GM19324 (cell line): ENCODE results near the gene NEGR1.

ENCODE experiments used
- ATAC-seq: cut with Tn5 transposase; IDR thresholded peaks from one replicate; pipeline ENCODE4 v1.9.1; 2021; ENCODE audit warnings: mild to moderate bottlenecking, moderate library complexity; ENCODE audit not compliant: unreplicated experiment, low FRiP score

Gene NEGR1

DNA sequence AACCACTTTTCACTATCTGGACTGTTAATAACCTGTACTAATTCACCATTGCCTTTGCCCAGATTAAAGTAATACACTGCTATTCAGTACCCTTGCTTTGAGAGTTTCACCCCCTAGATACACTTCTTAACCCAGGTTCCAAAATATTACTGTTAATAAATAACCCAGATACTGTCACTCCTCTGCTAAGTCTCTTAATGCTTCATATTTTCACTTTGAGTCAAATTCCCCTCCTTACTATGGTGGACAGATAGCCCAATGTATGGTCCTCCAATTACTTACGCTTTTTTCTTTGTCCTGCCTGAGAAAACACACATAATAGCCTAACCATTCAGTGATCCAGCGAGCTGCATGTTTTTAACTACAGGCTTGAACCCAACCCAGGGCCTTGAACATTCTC is 152.5 kb downstream of the NEGR1 start:
- ATAC-seq, result no peak

DNA sequence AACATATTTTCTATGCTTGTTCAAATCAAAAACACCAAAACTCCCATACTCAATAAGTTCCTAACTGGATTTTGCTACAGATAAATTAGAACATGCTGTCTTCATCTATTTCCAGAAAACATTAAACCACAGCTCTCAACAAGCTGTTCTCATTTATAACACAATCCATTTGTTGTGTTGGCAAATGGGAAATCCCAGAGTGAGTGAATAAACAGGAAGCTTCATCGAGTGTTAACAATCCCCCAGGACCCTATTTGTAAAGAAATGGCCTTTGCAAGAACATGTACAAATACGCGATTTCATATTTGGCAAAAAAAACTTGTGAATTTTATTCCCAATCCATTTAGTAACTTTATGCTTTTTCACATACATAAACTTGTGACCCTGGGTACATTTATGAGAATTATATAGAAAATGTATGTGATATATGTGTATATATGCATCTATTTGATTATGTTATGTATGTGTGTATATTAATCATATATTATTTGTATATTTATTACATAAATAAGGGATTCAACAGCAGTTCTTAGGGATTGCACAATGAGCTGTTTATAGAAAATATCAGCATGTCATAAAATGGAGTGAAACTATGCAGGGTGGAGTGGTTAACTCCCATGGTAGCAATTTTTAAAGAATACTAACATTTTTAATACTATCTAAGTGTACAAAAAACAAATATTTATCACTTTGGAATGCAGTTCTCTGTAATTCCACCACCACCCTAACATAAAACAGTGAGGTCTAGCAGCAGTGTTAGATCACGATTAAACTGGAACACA is 160.0 kb downstream of the NEGR1 start:
- no peak for ATAC-seq

DNA sequence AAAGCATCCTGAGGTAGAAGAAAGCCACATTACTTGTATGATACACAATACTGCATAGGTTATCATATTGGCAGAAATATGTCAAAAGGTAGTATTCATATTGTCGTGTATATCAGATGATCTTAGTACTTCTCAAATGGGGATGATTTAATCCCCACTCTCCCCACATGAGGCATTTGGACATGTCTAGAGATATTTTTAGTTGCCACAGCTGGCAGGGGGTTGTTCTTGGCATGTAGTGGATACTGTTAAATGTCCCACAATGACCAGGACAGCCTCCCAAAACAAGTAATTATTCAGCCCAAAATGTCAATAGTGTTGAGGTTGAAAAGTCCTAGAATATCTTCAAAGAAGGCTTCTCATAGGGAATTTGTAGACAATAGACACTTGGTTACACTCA is 162.8 kb downstream of the NEGR1 start:
- no peak for ATAC-seq

GRCh38 chr1:72117621-72118020 is 164.7 kb downstream of the NEGR1 start:
- no peak for ATAC-seq

- no peak for ATAC-seq
These were observed 167.0 kb downstream of the NEGR1 start for GRCh38 chr1:72115290-72115689.

DNA sequence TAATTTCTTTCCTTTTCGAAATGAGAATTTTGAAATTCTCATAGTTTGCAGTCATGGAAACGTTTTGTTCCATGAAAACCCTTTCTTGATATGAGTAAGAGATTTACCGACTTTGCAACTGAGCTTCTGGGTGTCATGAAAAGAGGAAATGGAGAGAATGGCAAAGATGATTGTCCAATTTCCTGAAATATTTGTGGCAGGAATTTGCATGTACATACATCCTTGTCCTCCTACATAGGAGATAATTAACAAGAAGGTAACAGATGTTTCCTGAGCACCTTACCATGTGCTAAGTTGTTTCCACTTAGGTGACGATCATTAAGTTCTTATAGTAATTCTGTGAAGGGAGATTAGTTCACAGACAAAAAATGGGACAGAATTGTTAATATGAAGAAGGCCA is 170.7 kb downstream of the NEGR1 start:
- ATAC-seq, result no peak

DNA sequence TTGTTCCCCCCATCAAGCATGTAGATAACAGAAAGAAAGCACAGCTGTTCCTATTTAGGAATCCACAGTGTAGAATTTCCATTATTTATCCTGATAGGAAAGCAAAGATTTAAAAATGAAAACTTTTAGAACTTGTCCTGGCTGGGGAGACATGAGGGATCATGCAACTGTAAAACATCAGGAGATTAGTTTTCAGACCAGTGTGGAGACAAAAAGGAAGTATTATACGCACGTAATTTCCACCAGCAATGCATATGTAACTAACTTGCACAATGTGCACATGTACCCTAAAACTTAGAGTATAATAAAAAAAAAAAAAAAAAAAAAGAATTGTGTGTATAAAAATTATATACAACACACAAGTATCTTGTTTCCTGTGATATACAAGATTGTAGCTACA is 172.4 kb downstream of the NEGR1 start:
- no peak for ATAC-seq

DNA sequence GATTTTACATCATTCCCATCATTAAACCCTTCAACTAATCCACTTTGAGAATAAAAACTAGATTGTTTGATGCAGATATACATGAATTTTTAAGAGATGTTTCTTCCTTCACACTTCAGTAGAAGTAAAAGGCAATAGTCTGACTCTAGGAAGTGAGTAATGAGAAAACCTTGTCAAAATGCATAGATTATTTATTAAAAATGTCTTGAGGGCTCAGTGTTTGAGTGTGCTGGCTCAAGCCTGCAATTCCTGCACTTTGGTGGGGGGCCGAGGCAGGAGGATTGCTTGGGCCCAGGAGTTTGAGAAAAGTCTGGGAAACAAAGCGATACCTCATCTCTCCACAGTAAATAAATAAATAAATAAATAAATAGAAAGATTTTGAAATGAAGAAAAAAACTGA is 177.1 kb downstream of the NEGR1 start:
- no peak for ATAC-seq

- ATAC-seq, result no peak
These were observed 180.3 kb downstream of the NEGR1 start for GRCh38 chr1:72101840-72102632.

GRCh38 chr1:72100771-72101170 is 181.6 kb downstream of the NEGR1 start:
- no peak for ATAC-seq

GRCh38 chr1:72097851-72098570 is 184.3 kb downstream of the NEGR1 start:
- no peak for ATAC-seq

GRCh38 chr1:72094209-72094608 is 188.1 kb downstream of the NEGR1 start:
- no peak for ATAC-seq

DNA sequence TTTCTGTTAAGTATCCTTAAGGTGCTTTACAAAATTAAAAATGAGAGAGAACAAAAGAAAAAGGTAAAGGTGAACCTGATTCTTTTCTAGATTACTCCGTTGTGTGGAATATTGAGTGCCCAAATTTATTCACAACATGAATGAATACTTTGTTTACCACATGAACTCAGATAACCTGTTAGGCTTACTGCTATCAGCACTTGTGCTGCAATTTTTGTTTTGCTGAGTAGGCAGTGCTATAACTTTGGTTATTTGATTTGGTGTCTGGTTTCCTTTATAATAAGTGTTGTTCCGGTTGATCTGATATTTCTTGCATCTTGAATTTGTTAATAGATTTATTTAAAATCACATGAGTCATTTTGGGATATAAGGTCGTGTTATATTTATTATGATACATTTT is 195.9 kb downstream of the NEGR1 start:
- ATAC-seq, result no peak

- ATAC-seq, result no peak
These were observed 206.9 kb downstream of the NEGR1 start for GRCh38 chr1:72075425-72075824.

- ATAC-seq, result no peak
These were observed 215.9 kb downstream of the NEGR1 start for GRCh38 chr1:72066431-72066830.

DNA sequence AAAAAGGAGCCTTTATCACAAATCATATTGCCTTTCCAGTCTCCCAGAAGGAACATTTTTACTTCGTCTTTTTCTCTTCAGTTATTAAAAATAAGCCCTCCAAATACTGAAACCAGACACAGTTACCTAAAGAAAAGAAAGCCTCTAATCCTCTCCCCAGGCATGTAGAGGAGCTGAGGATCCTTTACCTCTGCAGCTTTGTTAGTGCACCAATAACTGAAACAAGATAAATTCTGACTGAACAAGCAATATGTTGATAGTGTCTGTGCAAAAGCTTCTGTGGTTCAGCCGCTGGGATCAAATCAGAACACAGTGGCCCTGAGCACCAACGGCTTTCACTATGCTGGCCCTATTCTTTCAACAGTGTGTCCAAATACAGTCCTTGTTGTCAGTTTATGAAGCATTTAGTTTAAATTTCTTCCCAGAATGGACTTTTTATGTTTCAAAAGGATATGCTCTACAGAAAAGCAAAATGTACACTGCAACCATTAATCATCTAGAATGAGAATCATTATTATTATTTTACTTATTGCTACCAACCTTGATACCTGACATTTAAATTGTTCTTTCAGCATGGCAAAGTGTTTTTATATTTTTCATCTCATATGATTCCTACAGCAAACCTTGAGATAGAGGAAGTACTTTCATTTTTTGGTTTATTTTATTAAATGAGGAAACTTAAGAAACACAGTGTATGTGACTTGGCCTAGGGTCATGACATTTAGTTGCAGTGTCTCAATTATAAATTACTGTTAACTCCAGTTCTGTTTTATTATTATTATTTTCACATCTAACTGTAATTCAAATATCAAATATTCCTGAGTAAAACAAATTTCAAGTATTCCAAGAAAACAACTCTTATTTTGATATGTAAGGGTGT is 217.9 kb downstream of the NEGR1 start:
- no peak for ATAC-seq

DNA sequence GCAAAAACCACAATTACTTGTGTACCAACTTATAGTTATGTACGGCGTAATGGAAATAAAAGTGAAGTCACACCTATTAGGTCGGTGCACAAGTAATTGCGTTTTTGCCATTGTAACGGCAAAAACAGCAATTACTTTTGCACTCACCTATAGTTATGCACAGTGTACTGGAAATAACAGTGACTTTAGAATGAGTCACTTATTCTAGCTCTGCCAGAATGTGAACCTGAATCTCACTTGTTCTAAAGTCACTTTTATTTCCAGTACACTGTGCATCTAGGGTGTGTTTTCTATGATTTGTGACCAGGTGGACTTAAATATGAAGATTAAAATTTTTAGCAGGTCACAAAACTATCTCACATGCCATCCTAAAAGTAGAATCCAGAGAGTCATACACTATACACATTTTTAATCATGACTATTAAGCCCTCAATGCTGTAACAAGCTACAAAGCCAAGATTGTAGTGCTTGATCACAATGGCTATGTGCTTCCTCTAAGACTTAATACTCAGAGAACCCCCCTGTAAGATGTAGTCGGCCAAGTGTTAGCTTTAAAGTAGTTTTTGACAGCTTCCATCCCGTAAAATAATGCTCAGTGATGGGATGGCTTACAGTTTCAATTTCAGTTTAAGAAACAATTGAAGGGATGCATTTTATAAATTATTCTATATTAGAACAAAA is 218.8 kb downstream of the NEGR1 start:
- ATAC-seq, result no peak

GRCh38 chr1:72062584-72062983 is 219.8 kb downstream of the NEGR1 start:
- no peak for ATAC-seq

GRCh38 chr1:72060466-72061245 is 221.7 kb downstream of the NEGR1 start:
- no peak for ATAC-seq
